GM12878 (cell line): ENCODE measurements around the gene SLC25A15. TPM values are rescaled to one million over a fixed set of nuclear protein-coding genes. Genes with fewer than 3 reads are reported as not detected.
A peak's percentile ranks its signal among the peaks of the same experiment; 100 is the strongest.
"Not testable (repeated sequence)": the region's sequence is repeated elsewhere in the genome, so short reads cannot be mapped to it uniquely, and the experiment has no call there.

Source experiments
- ATAC-seq: fragments of 200-7000 bp; cut with Tn5 transposase; 3 replicates; pipeline ENCODE4 v1.9.1; 2020; ENCODE audit warnings: mild to moderate bottlenecking, moderate library complexity
- BruUV-seq: library from RNA; stranded (reverse); fragments of 400-500 nt; replicated peaks from 2 replicates; lab custom pipeline; 2021; lab: Mats Ljungman, UMichigan
- CTCF ChIA-PET: fragments of 300-600 bp; sonication (Branson Sonifier 250); formaldehyde crosslinking; extraction: SDS; loops from one replicate; lab custom pipeline; 2021; ENCODE audit warnings: inconsistent platforms; lab: Yijun Ruan, JAX
- POLR2A ChIA-PET: fragments of 350-600 bp; formaldehyde crosslinking; extraction: SDS; loops from one replicate; lab custom pipeline; 2021; ENCODE audit warnings: inconsistent platforms; lab: Charles Lee
- RAD21 ChIA-PET: fragments of 300-600 bp; sonication (Branson Sonifier 250); formaldehyde crosslinking; loops from one replicate; lab custom pipeline; 2023; ENCODE audit warnings: antibody characterized with exemption; ENCODE audit not compliant: unreplicated experiment; lab: Charles Lee
- SMC1A ChIA-PET: fragments of 300-600 bp; sonication (Branson Sonifier 250); formaldehyde crosslinking; loops from one replicate; lab custom pipeline; 2023; ENCODE audit not compliant: unreplicated experiment, uncharacterized antibody; lab: Charles Lee
- DNase-seq: peaks from one replicate; pipeline ENCODE4 v3.0.0-alpha.2; 2011; ENCODE audit warnings: low read depth, low spot score
- FAIRE-seq: peaks from 3 replicates; lab custom pipeline; 2011; peaks lifted over from hg19 to GRCh38; lab: Jason Lieb, UNC
- H2AFZ ChIP-seq: 2 replicates; pipeline ENCODE4 v1.6.0; 2011; ENCODE audit warnings: low read depth, low read length, control low read depth; ENCODE audit not compliant: control insufficient read depth
- H3K27ac ChIP-seq: 2 replicates; pipeline ENCODE4 v1.5.1; 2011; ENCODE audit warnings: control low read depth; ENCODE audit not compliant: control insufficient read depth, insufficient read depth
- H3K27me3 ChIP-seq, 2 experiments: replicated peaks in 1 of 2; 2 replicates each; pipeline versions ENCODE4 v1.6.0 to v1.6.1; 2011; ENCODE audit warnings: low read length in 1 of 2; ENCODE audit not compliant: control insufficient read depth in 2 of 2, insufficient read depth in 2 of 2
- H3K36me3 ChIP-seq, 2 experiments: 2 replicates each; pipeline ENCODE4 v1.5.1; 2011; ENCODE audit warnings: low read length in 1 of 2; ENCODE audit not compliant: control insufficient read depth in 2 of 2, insufficient read depth in 2 of 2
- H3K4me1 ChIP-seq: 2 replicates; pipeline ENCODE4 v1.6.1; 2011; ENCODE audit warnings: mild to moderate bottlenecking, low read length, moderate library complexity, mixed read lengths; ENCODE audit not compliant: control insufficient read depth, insufficient read depth
- H3K4me2 ChIP-seq: 2 replicates; pipeline ENCODE4 v1.6.0; 2011; ENCODE audit warnings: control low read depth; ENCODE audit not compliant: control insufficient read depth, insufficient read depth
- H3K4me3 ChIP-seq: fragments of 200-600 bp; sonication (generic); 2 replicates; pipeline ENCODE4 v1.5.1; 2016
- H3K79me2 ChIP-seq: 2 replicates; pipeline ENCODE4 v1.6.0; 2011; ENCODE audit warnings: low read length; ENCODE audit not compliant: control insufficient read depth, insufficient read depth
- H3K9ac ChIP-seq: 2 replicates; pipeline ENCODE4 v1.8.0; 2011; ENCODE audit warnings: low read length, control low read depth, mixed read lengths; ENCODE audit not compliant: control insufficient read depth, insufficient read depth
- H3K9me3 ChIP-seq: replicated peaks from 3 replicates; pipeline ENCODE4 v1.5.1; 2011; ENCODE audit warnings: mild to moderate bottlenecking, low read length; ENCODE audit not compliant: control insufficient read depth, insufficient read depth
- H4K20me1 ChIP-seq: 2 replicates; pipeline ENCODE4 v1.6.0; 2011; ENCODE audit not compliant: control insufficient read depth, insufficient read depth
- WGBS: methylation state at CpG from one replicate; pipeline ENCODE4 v1.1.6; 2016; ENCODE audit warnings: low lambda C conversion rate; ENCODE audit not compliant: insufficient replicate concordance, insufficient coverage; ENCODE audit errors: missing lambda C conversion rate; 5-methylcytosine and 5-hydroxymethylcytosine counted together
- in situ Hi-C: fragments of 300-500 bp; cut with MboI; formaldehyde crosslinking; loops from 9 replicates; pipeline ENCODE4 v1.14.3; 2018; ENCODE audit warnings: mixed read lengths
- intact Hi-C: fragments of 100-400 bp; cut with micrococcal nuclease; formaldehyde crosslinking; loops from one replicate; pipeline ENCODE4 v1.14.2; 2022; ENCODE audit not compliant: unreplicated experiment
- polyA plus RNA-seq, 11 experiments: library from polyadenylated mRNA; depleted of rRNA in 4 of 11; unstranded in 6 of 11; stranded (reverse) in 5 of 11; fragments of >200 nt; fragmentation: Nextera tagmentation in 4 of 11; fragmentation: Illumina TruSeq in 1 of 11; extraction: Ambion mirVana in 4 of 11; extraction: Trizol in 1 of 11; gene quantifications; 1 replicate in 1 of 11; 2 replicates in 10 of 11; pipeline versions ENCODE4 v1.2.1 to v1.2.3, GENCODE V29; 2011 to 2016; ENCODE audit warnings: inconsistent platforms in 2 of 11, missing spikeins in 2 of 11, low read depth in 1 of 11
- total RNA-seq, 4 experiments: library from RNA; depleted of rRNA in 3 of 4; stranded (reverse); fragments of >200 nt in 3 of 4; fragmentation: Illumina TruSeq in 1 of 4; extraction: Trizol in 1 of 4; gene quantifications; 2 replicates each; pipeline versions ENCODE4 v1.2.1 to v1.2.3, GENCODE V29; 2013 to 2021
- TF ChIP-seq, protein P1 (sequence below): fragments of 450-650 bp; IDR thresholded peaks from 2 replicates; pipeline ENCODE4 v1.6.1; 2016; ENCODE audit warnings: mild to moderate bottlenecking, moderate library complexity, borderline replicate concordance
- TF ChIP-seq, protein P2 (sequence below): fragments of 450-650 bp; IDR thresholded peaks from 2 replicates; pipeline ENCODE4 v1.6.1; 2016; ENCODE audit warnings: mild to moderate bottlenecking

Gene SLC25A15
- total and polyA plus RNA-seq, 10 of the 15 experiments (the other 5 are each of a cell fraction or from before 2014, with no cell fraction given) = 2.7 to 20.6 (median 15.0) TPM

DNA sequence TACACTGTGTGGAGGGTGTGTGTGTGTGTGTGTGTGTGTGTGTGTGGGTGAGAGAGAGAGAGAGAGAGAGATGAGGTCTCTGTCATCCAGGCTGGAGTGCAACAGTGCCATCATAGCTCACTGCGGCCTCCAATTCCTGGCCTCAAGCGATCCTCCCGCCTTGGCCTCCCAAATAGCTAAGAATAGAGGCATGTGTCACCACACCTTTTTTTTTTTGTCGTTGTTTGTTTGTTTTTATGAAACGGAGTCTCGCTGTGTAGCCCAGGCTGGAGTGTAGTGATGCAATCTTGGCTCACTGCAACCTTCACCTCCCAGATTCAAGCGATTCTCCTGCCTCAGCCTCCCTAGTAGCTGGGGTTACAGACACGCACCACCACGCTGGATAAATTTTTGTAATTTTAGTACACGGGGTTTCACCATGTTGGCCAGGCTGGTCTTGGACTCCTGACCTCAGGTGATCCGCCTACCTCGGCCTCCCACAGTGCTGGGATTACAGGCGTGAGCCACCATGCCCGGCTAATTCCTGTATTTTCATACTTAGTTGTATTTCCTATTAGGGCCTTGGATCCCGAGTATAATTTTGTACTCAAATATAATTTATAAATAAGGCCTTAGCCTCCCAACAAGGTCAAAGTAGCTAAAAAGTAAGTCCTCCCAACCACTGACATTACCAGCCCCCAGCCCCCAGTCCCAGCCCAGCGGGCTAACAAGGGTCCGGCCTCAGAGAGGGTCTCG, 704 bp upstream of the SLC25A15 start:
- DNase-seq, H3K36me3 ChIP-seq, H4K20me1 ChIP-seq, FAIRE-seq, in situ Hi-C loops, H3K79me2 ChIP-seq, H3K9me3 ChIP-seq, H3K27me3 ChIP-seq: not testable (repeated sequence)
- Histone ChIP-seq H3K27ac (peak overlapping the region; percentile 56), H3K4me2 (peak overlapping the region; percentile 61), H2AFZ (peak overlapping the region; percentile 94), H3K9ac (peak overlapping the region; percentile 82), H3K4me3 (peak overlapping the region; percentile 83), H3K4me1 (peaks cover 17% of the 10 kb centered on the region)
- WGBS = 26% methylated on average over 18 of the region's 18 CpGs
- ChIA-PET SMC1A (interaction anchor here (0.8 to 1.7 kb wide), 8 partner anchors 10 to 265 kb away, joined by 3 to 8 read pairs (median 4); no protein-coding TSS in a partner anchor), POLR2A (interaction anchor here (0.7 to 1.7 kb wide), 2 partner anchors 9 to 226 kb away, joined by 3 to 6 read pairs; no protein-coding TSS in a partner anchor), RAD21 (interaction anchor here (0.6 to 2.3 kb wide), 5 partner anchors 11 to 133 kb away, joined by 3 to 8 read pairs (median 4); no protein-coding TSS in a partner anchor), CTCF (interaction anchor here (0.6 to 5.0 kb wide), 11 partner anchors 11 to 474 kb away, joined by 3 to 36 read pairs (median 3); no protein-coding TSS in a partner anchor)
- intact Hi-C loops = loop anchor here (5.0 kb wide), 1 partner anchor 134 kb away; no protein-coding TSS in a partner anchor
- TF ChIP-seq, protein P1, sequence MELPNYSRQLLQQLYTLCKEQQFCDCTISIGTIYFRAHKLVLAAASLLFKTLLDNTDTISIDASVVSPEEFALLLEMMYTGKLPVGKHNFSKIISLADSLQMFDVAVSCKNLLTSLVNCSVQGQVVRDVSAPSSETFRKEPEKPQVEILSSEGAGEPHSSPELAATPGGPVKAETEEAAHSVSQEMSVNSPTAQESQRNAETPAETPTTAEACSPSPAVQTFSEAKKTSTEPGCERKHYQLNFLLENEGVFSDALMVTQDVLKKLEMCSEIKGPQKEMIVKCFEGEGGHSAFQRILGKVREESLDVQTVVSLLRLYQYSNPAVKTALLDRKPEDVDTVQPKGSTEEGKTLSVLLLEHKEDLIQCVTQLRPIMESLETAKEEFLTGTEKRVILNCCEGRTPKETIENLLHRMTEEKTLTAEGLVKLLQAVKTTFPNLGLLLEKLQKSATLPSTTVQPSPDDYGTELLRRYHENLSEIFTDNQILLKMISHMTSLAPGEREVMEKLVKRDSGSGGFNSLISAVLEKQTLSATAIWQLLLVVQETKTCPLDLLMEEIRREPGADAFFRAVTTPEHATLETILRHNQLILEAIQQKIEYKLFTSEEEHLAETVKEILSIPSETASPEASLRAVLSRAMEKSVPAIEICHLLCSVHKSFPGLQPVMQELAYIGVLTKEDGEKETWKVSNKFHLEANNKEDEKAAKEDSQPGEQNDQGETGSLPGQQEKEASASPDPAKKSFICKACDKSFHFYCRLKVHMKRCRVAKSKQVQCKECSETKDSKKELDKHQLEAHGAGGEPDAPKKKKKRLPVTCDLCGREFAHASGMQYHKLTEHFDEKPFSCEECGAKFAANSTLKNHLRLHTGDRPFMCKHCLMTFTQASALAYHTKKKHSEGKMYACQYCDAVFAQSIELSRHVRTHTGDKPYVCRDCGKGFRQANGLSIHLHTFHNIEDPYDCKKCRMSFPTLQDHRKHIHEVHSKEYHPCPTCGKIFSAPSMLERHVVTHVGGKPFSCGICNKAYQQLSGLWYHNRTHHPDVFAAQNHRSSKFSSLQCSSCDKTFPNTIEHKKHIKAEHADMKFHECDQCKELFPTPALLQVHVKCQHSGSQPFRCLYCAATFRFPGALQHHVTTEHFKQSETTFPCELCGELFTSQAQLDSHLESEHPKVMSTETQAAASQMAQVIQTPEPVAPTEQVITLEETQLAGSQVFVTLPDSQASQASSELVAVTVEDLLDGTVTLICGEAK = peak; percentile 53; the same call in 1 of the 2 replicates
- TF ChIP-seq, protein P2, sequence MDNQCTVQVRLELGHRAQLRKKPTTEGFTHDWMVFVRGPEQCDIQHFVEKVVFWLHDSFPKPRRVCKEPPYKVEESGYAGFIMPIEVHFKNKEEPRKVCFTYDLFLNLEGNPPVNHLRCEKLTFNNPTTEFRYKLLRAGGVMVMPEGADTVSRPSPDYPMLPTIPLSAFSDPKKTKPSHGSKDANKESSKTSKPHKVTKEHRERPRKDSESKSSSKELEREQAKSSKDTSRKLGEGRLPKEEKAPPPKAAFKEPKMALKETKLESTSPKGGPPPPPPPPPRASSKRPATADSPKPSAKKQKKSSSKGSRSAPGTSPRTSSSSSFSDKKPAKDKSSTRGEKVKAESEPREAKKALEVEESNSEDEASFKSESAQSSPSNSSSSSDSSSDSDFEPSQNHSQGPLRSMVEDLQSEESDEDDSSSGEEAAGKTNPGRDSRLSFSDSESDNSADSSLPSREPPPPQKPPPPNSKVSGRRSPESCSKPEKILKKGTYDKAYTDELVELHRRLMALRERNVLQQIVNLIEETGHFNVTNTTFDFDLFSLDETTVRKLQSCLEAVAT = peak; percentile 85; the same call in 1 of the 2 replicates
- BruUV-seq = TSS peak; percentile 93
- ATAC-seq = peak; percentile 5
